Mesenchymal stem cell (in vitro differentiated cells and primary cell): ENCODE data around the gene PIP4K2A.

Source experiments
- DNase-seq: peaks from one replicate; pipeline ENCODE4 v3.0.0-alpha.2; 2013
- H2AFZ ChIP-seq: one replicate; pipeline ENCODE4 v1.6.1; 2013; ENCODE audit warnings: low read depth, mild to moderate bottlenecking, control low read depth, inconsistent platforms, low read length, moderate library complexity
- H2AK5ac ChIP-seq: 2 replicates; pipeline ENCODE4 v1.6.1; 2013; ENCODE audit warnings: low read length, moderate library complexity, mild to moderate bottlenecking, inconsistent platforms; ENCODE audit not compliant: severe bottlenecking
- H2BK120ac ChIP-seq: one replicate; pipeline ENCODE4 v1.6.1; 2013; ENCODE audit warnings: low read depth, mild to moderate bottlenecking, inconsistent platforms, low read length, moderate library complexity
- H2BK12ac ChIP-seq, 2 experiments: one replicate each; pipeline ENCODE4 v1.6.1; 2013; ENCODE audit warnings: inconsistent platforms in 2 of 2, low read length in 2 of 2, mild to moderate bottlenecking in 2 of 2, moderate library complexity in 2 of 2, control low read depth in 1 of 2
- H2BK15ac ChIP-seq: one replicate; pipeline ENCODE4 v1.6.1; 2013; ENCODE audit warnings: mild to moderate bottlenecking, low read depth, inconsistent platforms; ENCODE audit not compliant: poor library complexity, severe bottlenecking
- H2BK5ac ChIP-seq: 2 replicates; pipeline ENCODE4 v1.6.1; 2013; ENCODE audit warnings: low read depth, mild to moderate bottlenecking, low read length, control low read depth, inconsistent platforms; ENCODE audit not compliant: poor library complexity, severe bottlenecking
- H3K14ac ChIP-seq, 2 experiments: one replicate each; pipeline ENCODE4 v1.6.1; 2013; ENCODE audit warnings: inconsistent platforms in 2 of 2, low read length in 2 of 2, control low read depth in 1 of 2, mild to moderate bottlenecking in 1 of 2, moderate library complexity in 1 of 2
- H3K18ac ChIP-seq, 2 experiments: one replicate each; pipeline ENCODE4 v1.6.1; 2013; ENCODE audit warnings: inconsistent platforms in 2 of 2, low read length in 2 of 2, control low read depth in 1 of 2, low read depth in 1 of 2, mild to moderate bottlenecking in 1 of 2
- H3K23ac ChIP-seq, 2 experiments: one replicate each; pipeline ENCODE4 v1.6.1; 2013; ENCODE audit warnings: inconsistent platforms in 2 of 2, low read length in 2 of 2, mild to moderate bottlenecking in 2 of 2, moderate library complexity in 2 of 2, control low read depth in 1 of 2
- H3K27ac ChIP-seq: 2 replicates; pipeline ENCODE4 v1.5.1; 2013; ENCODE audit warnings: mild to moderate bottlenecking, moderate library complexity, low read length, control low read depth, inconsistent platforms; ENCODE audit not compliant: poor library complexity, severe bottlenecking
- H3K27me3 ChIP-seq, 2 experiments: 2 replicates each; pipeline versions ENCODE4 v1.6.1 to v1.7.0; 2013; ENCODE audit warnings: low read length in 2 of 2, mild to moderate bottlenecking in 2 of 2, moderate library complexity in 2 of 2, control low read depth in 1 of 2, inconsistent platforms in 1 of 2; ENCODE audit not compliant: control insufficient read depth in 1 of 2, insufficient read depth in 1 of 2
- H3K36me3 ChIP-seq, 2 experiments: 2 replicates each; pipeline versions ENCODE4 v1.6.1 to v1.7.0; 2013; ENCODE audit warnings: low read length in 2 of 2, control low read depth in 1 of 2, inconsistent platforms in 1 of 2, low read depth in 1 of 2, mild to moderate bottlenecking in 1 of 2; ENCODE audit not compliant: insufficient read depth in 2 of 2, control insufficient read depth in 1 of 2
- H3K4ac ChIP-seq, 2 experiments: one replicate each; pipeline ENCODE4 v1.6.1; 2013; ENCODE audit warnings: inconsistent platforms in 2 of 2, low read length in 2 of 2, mild to moderate bottlenecking in 2 of 2, moderate library complexity in 2 of 2, control low read depth in 1 of 2, low read depth in 1 of 2
- H3K4me1 ChIP-seq: 2 replicates; pipeline ENCODE4 v1.6.1; 2013; ENCODE audit warnings: low read depth, low read length, control low read depth; ENCODE audit not compliant: control insufficient read depth, insufficient read depth
- H3K4me2 ChIP-seq: 2 replicates; pipeline ENCODE4 v1.6.1; 2013; ENCODE audit warnings: low read length, mild to moderate bottlenecking, inconsistent platforms; ENCODE audit not compliant: poor library complexity, severe bottlenecking
- H3K4me3 ChIP-seq, 2 experiments: 2 replicates each; pipeline versions ENCODE4 v1.5.1 to v1.7.0; 2013; ENCODE audit warnings: low read length in 2 of 2, mild to moderate bottlenecking in 2 of 2, control low read depth in 1 of 2, low read depth in 1 of 2; ENCODE audit not compliant: insufficient read depth in 1 of 2
- H3K79me1 ChIP-seq: replicated peaks from 2 replicates; pipeline ENCODE4 v1.6.1; 2013; ENCODE audit warnings: mild to moderate bottlenecking, control low read depth, low read length, inconsistent platforms; ENCODE audit not compliant: poor library complexity, severe bottlenecking
- H3K9ac ChIP-seq: 2 replicates; pipeline ENCODE4 v1.7.0; 2013; ENCODE audit warnings: mild to moderate bottlenecking, low read length, moderate library complexity
- H3K9me3 ChIP-seq: 2 replicates; pipeline ENCODE4 v1.7.0; 2013; ENCODE audit warnings: mild to moderate bottlenecking, low read length; ENCODE audit not compliant: control insufficient read depth
- H4K8ac ChIP-seq: one replicate; pipeline ENCODE4 v1.6.1; 2013; ENCODE audit warnings: inconsistent platforms, mild to moderate bottlenecking, low read length, moderate library complexity
- H4K91ac ChIP-seq: one replicate; pipeline ENCODE4 v1.6.1; 2013; ENCODE audit warnings: mild to moderate bottlenecking, low read length, inconsistent platforms
- WGBS: methylation state at CpG from one replicate; pipeline ENCODE4 v1.1.7; 2013; ENCODE audit warnings: mixed read lengths; 5-methylcytosine and 5-hydroxymethylcytosine counted together

The PIP4K2A gene

DNA sequence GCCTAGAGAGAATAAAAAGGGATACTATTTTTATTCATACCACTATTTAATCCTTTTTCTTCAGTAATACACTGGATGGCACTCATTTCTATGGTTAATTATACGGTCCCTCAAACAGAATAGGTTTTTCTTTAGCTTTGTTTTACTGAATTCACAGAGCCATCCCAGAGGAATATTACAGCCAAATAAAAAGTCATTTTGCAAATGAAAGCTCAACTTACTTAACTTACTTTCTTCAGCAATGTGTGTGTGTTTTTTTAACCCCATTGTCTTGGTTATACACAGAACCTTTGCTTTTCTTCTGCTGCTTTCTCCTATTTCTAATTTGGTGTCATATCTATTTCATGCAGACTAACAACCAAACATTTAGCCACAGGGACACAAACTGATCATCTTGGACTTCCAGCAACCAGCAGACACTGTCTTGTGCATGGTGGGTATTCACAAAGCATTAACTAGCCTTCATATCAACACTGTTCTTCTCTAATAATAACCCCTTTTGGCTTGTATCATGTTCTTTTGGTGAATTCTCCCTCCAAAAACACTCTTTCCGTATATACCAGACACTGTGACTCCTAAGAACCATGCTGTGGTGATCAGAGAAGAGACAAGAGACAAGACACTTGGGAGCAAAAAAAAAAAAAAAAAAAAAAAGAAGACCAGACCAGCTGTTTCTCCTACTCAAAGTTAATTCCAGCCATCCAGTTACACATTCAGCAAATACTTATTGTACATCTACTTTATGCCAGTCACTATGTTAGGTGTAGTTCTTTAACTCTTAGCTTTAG lies 40.4 kb downstream of the PIP4K2A start:
- H3K36me3 ChIP-seq = peaks cover 0 to 2% of the 10 kb centered on the region in 2 experiments
- H2BK120ac ChIP-seq = no peak overlapping the region
- no peak overlapping the region for H3K4me2 ChIP-seq
- no peak overlapping the region for H4K8ac ChIP-seq
- peaks cover 2% of the 10 kb centered on the region for H3K4me1 ChIP-seq
- no peaks in the 10 kb centered on the region for H3K27me3 ChIP-seq
- H3K27ac ChIP-seq = no peak overlapping the region
- no peak overlapping the region for H2AK5ac ChIP-seq
- no peak overlapping the region for H2BK5ac ChIP-seq
- no peak overlapping the region for H3K23ac ChIP-seq
- no peak overlapping the region for H3K4ac ChIP-seq
- peak overlapping the region; percentile 31 for H3K9ac ChIP-seq
- no peak overlapping the region for H2AFZ ChIP-seq
- no peaks in the 10 kb centered on the region for H3K9me3 ChIP-seq
- no peak overlapping the region for H3K4me3 ChIP-seq
- WGBS = 78% methylated on average over 2 of the region's 2 CpGs
- no peak overlapping the region for H4K91ac ChIP-seq
- H3K18ac ChIP-seq = no peak overlapping the region
- peak; percentile 31 for DNase-seq
- H3K14ac ChIP-seq = no peak overlapping the region
- H3K79me1 ChIP-seq = peaks cover 13% of the 10 kb centered on the region
- H2BK15ac ChIP-seq = no peak overlapping the region
- no peak overlapping the region for H2BK12ac ChIP-seq

DNA sequence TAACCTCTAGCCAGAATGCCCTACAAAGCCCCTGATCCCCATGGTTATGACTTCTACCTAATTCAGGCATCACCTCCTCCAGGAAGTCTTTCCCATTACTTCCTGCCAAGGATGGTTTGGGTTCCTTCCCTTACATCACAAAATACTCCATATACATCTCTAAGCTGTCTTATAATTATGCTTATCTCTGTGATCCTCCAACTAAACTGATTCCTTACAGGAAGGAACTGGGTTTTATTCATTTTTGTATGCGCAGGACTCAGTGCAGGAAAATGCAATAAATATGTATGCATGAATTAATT lies 41.3 kb downstream of the PIP4K2A start:
- Histone ChIP-seq H3K4me3 (no peak overlapping the region), H3K27me3 (no peaks in the 10 kb centered on the region), H3K4me1 (peaks cover 2% of the 10 kb centered on the region), H3K9me3 (no peaks in the 10 kb centered on the region), H4K91ac (no peak overlapping the region), H3K23ac (no peak overlapping the region), H2BK12ac (no peak overlapping the region), H2BK120ac (no peak overlapping the region), H3K4ac (no peak overlapping the region), H2AFZ (no peak overlapping the region), H3K4me2 (no peak overlapping the region), H2BK15ac (no peak overlapping the region), H3K27ac (no peak overlapping the region), H3K9ac (no peak overlapping the region), H4K8ac (no peak overlapping the region), H3K36me3 (peaks cover 0 to 2% of the 10 kb centered on the region in 2 experiments), H3K14ac (no peak overlapping the region), H3K79me1 (peaks cover 11% of the 10 kb centered on the region), H3K18ac (no peak overlapping the region), H2AK5ac (no peak overlapping the region), H2BK5ac (no peak overlapping the region)
- DNase-seq = no peak
- WGBS = no CpG with 5 or more reads among the region's 1 CpG

DNA sequence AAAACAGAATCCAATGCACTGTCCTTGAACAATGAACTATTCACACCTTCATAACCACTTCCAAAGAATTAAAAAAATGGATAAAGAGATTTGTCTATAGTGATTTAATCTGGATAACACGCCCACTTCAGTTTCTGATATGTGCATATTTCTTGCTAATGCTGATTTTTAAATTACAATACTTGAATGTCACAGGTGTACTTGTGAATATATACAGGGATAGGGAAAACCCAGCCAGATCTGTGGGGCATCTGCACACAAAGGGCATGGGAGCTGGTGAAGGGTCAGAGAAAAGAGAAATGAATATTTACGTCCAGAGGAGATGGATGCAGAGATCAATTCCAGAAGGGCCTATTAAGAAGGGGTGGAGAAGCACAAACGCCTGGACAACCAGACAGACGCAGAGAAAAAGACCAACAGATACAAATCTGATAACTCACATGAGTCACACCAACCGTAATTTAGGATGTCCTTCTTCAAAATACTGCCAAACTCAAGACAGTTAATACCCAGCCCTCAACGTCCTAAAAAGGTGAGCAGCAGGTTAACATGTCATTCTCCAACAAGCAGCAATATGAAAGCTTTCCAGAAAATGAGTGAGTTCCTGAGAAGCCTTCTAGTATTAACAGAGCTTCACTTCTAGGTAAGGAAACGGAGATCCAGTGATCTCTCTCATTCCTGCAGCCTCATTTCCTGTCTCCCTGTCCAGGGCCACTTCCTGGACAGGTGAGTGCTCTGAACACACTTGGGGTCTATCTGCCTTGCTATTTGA lies 41.9 kb downstream of the PIP4K2A start:
- Histone ChIP-seq H4K91ac (no peak overlapping the region), H3K23ac (no peak overlapping the region), H2BK120ac (no peak overlapping the region), H2AK5ac (no peak overlapping the region), H3K9ac (no peak overlapping the region), H3K4me1 (peaks cover 4% of the 10 kb centered on the region), H3K4me3 (no peak overlapping the region), H3K79me1 (peaks cover 12% of the 10 kb centered on the region), H3K14ac (no peak overlapping the region), H3K4ac (no peak overlapping the region), H3K18ac (no peak overlapping the region), H3K9me3 (no peaks in the 10 kb centered on the region), H2AFZ (no peak overlapping the region), H2BK5ac (no peak overlapping the region), H2BK12ac (no peak overlapping the region), H4K8ac (no peak overlapping the region), H3K4me2 (no peak overlapping the region), H3K36me3 (peaks cover 0 to 2% of the 10 kb centered on the region in 2 experiments), H3K27ac (no peak overlapping the region), H2BK15ac (no peak overlapping the region), H3K27me3 (no peaks in the 10 kb centered on the region)
- 56% methylated on average over 6 of the region's 7 CpGs for WGBS
- DNase-seq = peak; percentile 20

DNA sequence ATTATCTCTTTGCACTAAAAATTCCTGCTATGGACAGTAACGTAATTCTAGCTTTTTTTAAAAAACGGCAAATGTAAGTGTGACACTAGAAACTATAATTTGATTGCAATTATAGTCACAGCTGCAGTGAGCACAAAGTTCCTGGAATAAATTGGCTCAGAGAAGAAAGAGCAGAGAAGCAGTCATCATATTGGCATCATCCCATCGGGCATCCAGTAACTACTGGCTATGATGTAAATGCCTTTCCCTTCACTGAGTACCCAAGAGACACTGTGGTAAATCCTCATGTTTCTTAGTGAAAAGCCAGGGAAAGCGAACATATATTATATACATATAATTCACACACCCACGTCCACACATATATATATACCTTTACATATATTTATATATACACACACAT lies 43.6 kb downstream of the PIP4K2A start:
- H4K91ac ChIP-seq = no peak overlapping the region
- no peak overlapping the region for H3K23ac ChIP-seq
- no peak overlapping the region for H2BK15ac ChIP-seq
- H2AK5ac ChIP-seq = no peak overlapping the region
- H2AFZ ChIP-seq = no peak overlapping the region
- no peak overlapping the region for H3K18ac ChIP-seq
- H3K14ac ChIP-seq = no peak overlapping the region
- no peak overlapping the region for H4K8ac ChIP-seq
- 100% methylated on average over 3 of the region's 5 CpGs for WGBS
- no peaks in the 10 kb centered on the region for H3K27me3 ChIP-seq
- H3K4me2 ChIP-seq = no peak overlapping the region
- H3K27ac ChIP-seq = no peak overlapping the region
- H3K9me3 ChIP-seq = no peaks in the 10 kb centered on the region
- no peak overlapping the region for H2BK5ac ChIP-seq
- H3K4me1 ChIP-seq = peaks cover 4% of the 10 kb centered on the region
- peaks cover 12% of the 10 kb centered on the region for H3K79me1 ChIP-seq
- H3K4ac ChIP-seq = no peak overlapping the region
- H2BK120ac ChIP-seq = no peak overlapping the region
- peak overlapping the region; percentile 28 for H3K9ac ChIP-seq
- DNase-seq = no peak
- H3K36me3 ChIP-seq = peaks cover 0 to 2% of the 10 kb centered on the region in 2 experiments
- no peak overlapping the region for H3K4me3 ChIP-seq
- no peak overlapping the region for H2BK12ac ChIP-seq
